ENCODE measurements around the gene GDPD1. TPM values are rescaled to one million over a fixed set of nuclear protein-coding genes. Genes with fewer than 3 reads are reported as not detected.
A peak's percentile ranks its signal among the peaks of the same experiment; 100 is the strongest.
"Not testable (repeated sequence)": the region's sequence is repeated elsewhere in the genome, so short reads cannot be mapped to it uniquely, and the experiment has no call there.

The GDPD1 gene
- total RNA-seq, 4 donors from 2014 or later, result 9.3 to 14.5 (median 13.0) TPM; not detected in 1

DNA sequence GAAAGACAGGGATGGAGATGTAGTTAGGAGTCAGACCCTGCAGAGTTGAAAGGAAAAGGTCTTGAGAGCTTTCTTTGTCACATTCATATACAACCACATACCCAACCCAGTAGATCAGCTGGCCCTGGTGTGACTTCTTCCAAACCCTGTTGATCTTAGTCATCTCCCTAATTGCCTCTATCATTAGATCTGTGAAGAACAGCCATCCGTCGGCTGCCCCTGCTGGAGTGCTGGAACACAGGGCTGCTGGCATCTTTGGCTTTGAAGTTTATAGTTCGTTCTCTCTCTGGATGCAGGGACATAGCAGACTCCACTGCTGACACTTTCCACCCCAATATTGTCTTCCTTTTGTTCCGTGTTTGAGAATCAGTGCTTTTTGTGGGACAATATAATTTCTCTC is 20.9 kb upstream of the GDPD1 start:
- H3K36me3 ChIP-seq, result no peaks in the 10 kb centered on the region
- no peak overlapping the region for H3K27ac ChIP-seq
- H3K9me3 ChIP-seq, result no peaks in the 10 kb centered on the region
- H3K4me3 ChIP-seq, result no peak overlapping the region
- no peak for DNase-seq
- H3K4me1 ChIP-seq, result no peaks in the 10 kb centered on the region
- no peak for TF ChIP-seq POLR2A (IDR thresholded peaks at IDR 0.05)
- H3K27me3 ChIP-seq, result no peaks in the 10 kb centered on the region

- Histone ChIP-seq H3K4me1 (no peaks in the 10 kb centered on the region), H3K36me3 (no peaks in the 10 kb centered on the region), H3K27me3 (no peaks in the 10 kb centered on the region), H3K4me3 (no peak overlapping the region), H3K27ac (no peak overlapping the region), H3K9me3 (no peaks in the 10 kb centered on the region)
- DNase-seq, result no peak
- TF ChIP-seq POLR2A (IDR thresholded peaks at IDR 0.05), result no peak
- TF ChIP-seq, protein P1, sequence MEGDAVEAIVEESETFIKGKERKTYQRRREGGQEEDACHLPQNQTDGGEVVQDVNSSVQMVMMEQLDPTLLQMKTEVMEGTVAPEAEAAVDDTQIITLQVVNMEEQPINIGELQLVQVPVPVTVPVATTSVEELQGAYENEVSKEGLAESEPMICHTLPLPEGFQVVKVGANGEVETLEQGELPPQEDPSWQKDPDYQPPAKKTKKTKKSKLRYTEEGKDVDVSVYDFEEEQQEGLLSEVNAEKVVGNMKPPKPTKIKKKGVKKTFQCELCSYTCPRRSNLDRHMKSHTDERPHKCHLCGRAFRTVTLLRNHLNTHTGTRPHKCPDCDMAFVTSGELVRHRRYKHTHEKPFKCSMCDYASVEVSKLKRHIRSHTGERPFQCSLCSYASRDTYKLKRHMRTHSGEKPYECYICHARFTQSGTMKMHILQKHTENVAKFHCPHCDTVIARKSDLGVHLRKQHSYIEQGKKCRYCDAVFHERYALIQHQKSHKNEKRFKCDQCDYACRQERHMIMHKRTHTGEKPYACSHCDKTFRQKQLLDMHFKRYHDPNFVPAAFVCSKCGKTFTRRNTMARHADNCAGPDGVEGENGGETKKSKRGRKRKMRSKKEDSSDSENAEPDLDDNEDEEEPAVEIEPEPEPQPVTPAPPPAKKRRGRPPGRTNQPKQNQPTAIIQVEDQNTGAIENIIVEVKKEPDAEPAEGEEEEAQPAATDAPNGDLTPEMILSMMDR (IDR thresholded peaks at IDR 0.05), result no peak
Measured at GRCh38 chr17:59202320-59202719, 18.0 kb upstream of the GDPD1 start.

- Histone ChIP-seq H3K36me3 (peaks cover 0 to under 1% (median 0%) of the 10 kb centered on the region in 3 donors), H3K9me3 (no peaks in the 10 kb centered on the region), H3K27me3 (no peaks in the 10 kb centered on the region), H3K4me1 (peaks cover 0 to 4% (median 0%) of the 10 kb centered on the region in 4 donors), H3K4me3 (no peak overlapping the region), H3K27ac (no peak overlapping the region)
- TF ChIP-seq, protein P1 (IDR thresholded peaks at IDR 0.05), result no peak
- no peak for TF ChIP-seq POLR2A (IDR thresholded peaks at IDR 0.05)
- DNase-seq, result no peak
Measured at GRCh38 chr17:59219370-59219769, 941 bp upstream of the GDPD1 start.

DNA sequence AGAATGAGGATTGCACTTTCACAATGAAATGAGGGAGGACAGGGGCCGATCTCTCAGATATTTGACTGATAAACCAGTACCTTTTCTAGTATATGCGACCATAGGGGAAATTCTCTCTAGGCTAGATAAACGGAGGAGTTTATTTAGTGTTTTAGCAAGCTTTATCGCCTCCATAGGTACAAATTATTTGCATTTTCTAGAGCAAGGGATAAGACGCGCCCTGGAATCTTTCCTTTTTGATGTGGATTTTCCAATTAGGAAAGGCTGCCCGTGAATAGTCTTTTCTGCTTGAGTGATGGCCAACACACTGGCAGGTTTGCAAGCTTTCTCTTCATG is 351 bp upstream of the GDPD1 start:
- H3K4me3 ChIP-seq, result peak overlapping the region; percentile 56 to 76 (median 72)
- H3K27ac ChIP-seq, result peak overlapping the region in 1 of 4 donors; percentile 76
- no peak for TF ChIP-seq POLR2A (IDR thresholded peaks at IDR 0.05)
- TF ChIP-seq, protein P1 (IDR thresholded peaks at IDR 0.05), result no peak
- H3K4me1 ChIP-seq, result peaks cover 0 to 4% (median 0%) of the 10 kb centered on the region in 4 donors
- H3K36me3 ChIP-seq, result no peaks in the 10 kb centered on the region
- DNase-seq, result no peak
- no peaks in the 10 kb centered on the region for H3K27me3 ChIP-seq
- H3K9me3 ChIP-seq, result no peaks in the 10 kb centered on the region

GRCh38 chr17:59221159-59221847 is 992 bp downstream of the GDPD1 start:
- peak overlapping the region in 3 of 4 donors; percentile 72 to 80 (median 76) for H3K27ac ChIP-seq
- TF ChIP-seq, protein P1 (IDR thresholded peaks at IDR 0.05), result no peak
- no peak for TF ChIP-seq POLR2A (IDR thresholded peaks at IDR 0.05)
- DNase-seq, result peak in 1 of 3 donors; percentile 18
- H3K9me3 ChIP-seq, result no peaks in the 10 kb centered on the region
- H3K4me1 ChIP-seq, result peaks cover 0 to 4% (median 0%) of the 10 kb centered on the region in 4 donors
- no peaks in the 10 kb centered on the region for H3K36me3 ChIP-seq
- no peaks in the 10 kb centered on the region for H3K27me3 ChIP-seq
- H3K4me3 ChIP-seq, result peak overlapping the region; percentile 56 to 76 (median 72)

DNA sequence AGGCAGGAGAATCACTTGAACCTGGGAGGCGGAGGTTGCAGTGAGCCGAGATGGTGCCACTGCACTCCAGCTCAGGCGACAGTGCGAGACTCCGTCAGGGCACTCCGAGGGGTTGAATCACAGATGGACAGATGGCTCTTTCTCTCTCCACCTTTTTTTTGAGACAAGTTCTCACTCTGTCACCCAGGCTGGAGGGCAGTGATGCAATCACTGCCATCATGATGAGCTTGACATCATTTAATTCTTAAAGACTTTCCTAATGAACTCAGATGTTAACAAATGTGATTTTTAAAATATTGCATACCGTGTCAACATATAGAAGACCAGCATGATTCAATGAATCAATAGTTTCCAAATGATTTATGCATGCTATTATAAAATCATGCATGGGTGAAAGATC is 3.5 kb downstream of the GDPD1 start:
- Histone ChIP-seq H3K9me3 (no peaks in the 10 kb centered on the region), H3K27ac (no peak overlapping the region), H3K4me3 (no peak overlapping the region), H3K36me3 (no peaks in the 10 kb centered on the region), H3K27me3 (no peaks in the 10 kb centered on the region), H3K4me1 (peaks cover 0 to 4% (median 0%) of the 10 kb centered on the region in 4 donors)
- TF ChIP-seq, protein P1 (IDR thresholded peaks at IDR 0.05), result no peak
- TF ChIP-seq POLR2A (IDR thresholded peaks at IDR 0.05), result no peak
- no peak for DNase-seq

- H3K27ac ChIP-seq, H3K36me3 ChIP-seq, H3K4me1 ChIP-seq, DNase-seq, H3K9me3 ChIP-seq, H3K27me3 ChIP-seq, H3K4me3 ChIP-seq: not testable (repeated sequence)
Measured at GRCh38 chr17:59228588-59228987, 8.3 kb downstream of the GDPD1 start.

All from Peyer's patch (tissue), 4 donors.